ENCODE data around the gene GJC1.

Gene GJC1

GRCh38 chr17:44775838-44776621 lies 54.1 kb downstream of the GJC1 start:
- DNase-seq = no peak

- peak; percentile 99 for DNase-seq
Observed at GRCh38 chr17:44775136-44775837, 54.8 kb downstream of the GJC1 start.

- DNase-seq = peak; percentile 88
Observed at GRCh38 chr17:44774271-44775135, 55.6 kb downstream of the GJC1 start.

- no peak for DNase-seq
Observed at GRCh38 chr17:44773140-44773539, 56.9 kb downstream of the GJC1 start.

GRCh38 chr17:44772308-44773045 lies 57.6 kb downstream of the GJC1 start:
- DNase-seq = no peak

- DNase-seq = no peak
Observed at GRCh38 chr17:44770166-44770925, 59.7 kb downstream of the GJC1 start.

- no peak for DNase-seq
Observed at GRCh38 chr17:44769647-44770084, 60.4 kb downstream of the GJC1 start.

GRCh38 chr17:44769230-44769629 lies 60.9 kb downstream of the GJC1 start:
- DNase-seq = no peak

- no peak for DNase-seq
Observed at GRCh38 chr17:44768505-44769142, 61.5 kb downstream of the GJC1 start.

- DNase-seq = no peak
Observed at GRCh38 chr17:44767493-44767892, 62.6 kb downstream of the GJC1 start.

- no peak for DNase-seq
Observed at GRCh38 chr17:44766409-44767038, 63.6 kb downstream of the GJC1 start.

GRCh38 chr17:44765965-44766364 lies 64.1 kb downstream of the GJC1 start:
- DNase-seq = no peak

- no peak for DNase-seq
Observed at GRCh38 chr17:44763170-44763569, 66.9 kb downstream of the GJC1 start.

- no peak for DNase-seq
Observed at GRCh38 chr17:44761932-44762810, 67.9 kb downstream of the GJC1 start.

GRCh38 chr17:44760474-44761308 lies 69.4 kb downstream of the GJC1 start:
- no peak for DNase-seq

- DNase-seq = no peak
Observed at GRCh38 chr17:44759916-44760243, 70.2 kb downstream of the GJC1 start.

GRCh38 chr17:44759086-44759915 lies 70.8 kb downstream of the GJC1 start:
- DNase-seq = peak; percentile 7

All from CD4-positive, alpha-beta T cell treated with Interleukin-6 for 4 hours (primary cell).